GM18951 (cell line): ENCODE data around the gene SLC18A3.

Experiments used
- POLR2A ChIP-seq: IDR thresholded peaks from 4 replicates; pipeline ENCODE4 v1.6.1; 2011; ENCODE audit warnings: mild to moderate bottlenecking; ENCODE audit not compliant: insufficient read length, insufficient read depth; ENCODE audit errors: extremely low read depth
- in situ Hi-C: fragments of 300-500 bp; cut with MboI; formaldehyde crosslinking; loops from one replicate; pipeline ENCODE4 v1.12.0; 2022; ENCODE audit warnings: low sequenced_read_pairs, mixed read lengths, inconsistent platforms; ENCODE audit not compliant: unreplicated experiment

The SLC18A3 gene

GRCh38 chr10:49609283-49610113 lies 612 bp upstream of the SLC18A3 start:
- in situ Hi-C loops, result no loop called here
- TF ChIP-seq POLR2A, result no peak

GRCh38 chr10:49610458-49611165 lies 502 bp downstream of the SLC18A3 start:
- TF ChIP-seq POLR2A, result no peak
- in situ Hi-C loops, result no loop called here

- TF ChIP-seq POLR2A, result no peak
- in situ Hi-C loops, result no loop called here
Observed at GRCh38 chr10:49611166-49611815, 1.2 kb downstream of the SLC18A3 start.

- no peak for TF ChIP-seq POLR2A
- in situ Hi-C loops, result no loop called here
Observed at GRCh38 chr10:49611816-49612512, 1.9 kb downstream of the SLC18A3 start.

- in situ Hi-C loops, result no loop called here
- TF ChIP-seq POLR2A, result no peak
Observed at GRCh38 chr10:49612513-49613164, 2.5 kb downstream of the SLC18A3 start.

- in situ Hi-C loops, result no loop called here
- TF ChIP-seq POLR2A, result no peak
Observed at GRCh38 chr10:49613165-49613881, 3.2 kb downstream of the SLC18A3 start.

GRCh38 chr10:49613882-49614241 lies 3.8 kb downstream of the SLC18A3 start, which contains the start of gene CHAT:
CHAT (plus strand) TSS chr10:49614037; CDS start chr10:49614190, 153 bp downstream.
- in situ Hi-C loops, result no loop called here

GRCh38 chr10:49614242-49615198 lies 4.4 kb downstream of the SLC18A3 start:
- TF ChIP-seq POLR2A, result no peak

More at GRCh38 chr10:49613882-49614241, 3.8 kb downstream of the SLC18A3 start, which contains the start of gene CHAT:
- TF ChIP-seq POLR2A, result no peak

GRCh38 chr10:49615213-49615612 lies 5.1 kb downstream of the SLC18A3 start:
- in situ Hi-C loops, result no loop called here
- TF ChIP-seq POLR2A, result no peak

More at GRCh38 chr10:49614242-49615198, 4.4 kb downstream of the SLC18A3 start:
- in situ Hi-C loops, result no loop called here

GRCh38 chr10:49615721-49616120 lies 5.6 kb downstream of the SLC18A3 start:
- in situ Hi-C loops, result no loop called here
- no peak for TF ChIP-seq POLR2A
